Ovary (tissue), 9 donors: ENCODE data around the gene GRIK4. TPM values are rescaled to one million over a fixed set of nuclear protein-coding genes. Genes with fewer than 3 reads are reported as not detected.

Source experiments
- DNase-seq, 5 donors: peaks; one replicate each; pipeline ENCODE4 v3.0.0-alpha.2; 2019 to 2020
- H3K27ac ChIP-seq, 2 donors: fragments of 200-600 bp; one replicate each; pipeline versions ENCODE4 v1.5.1 to v1.8.0; 2019 to 2022
- H3K27me3 ChIP-seq: fragments of 200-600 bp; one replicate; pipeline ENCODE4 v1.8.0; 2022
- H3K36me3 ChIP-seq: fragments of 200-600 bp; sonication (generic); one replicate; pipeline ENCODE4 v1.5.1; 2019
- H3K4me1 ChIP-seq: one replicate; pipeline ENCODE4 v1.8.1; 2013; ENCODE audit warnings: mild to moderate bottlenecking, moderate library complexity; ENCODE audit not compliant: insufficient read depth
- H3K4me3 ChIP-seq: fragments of 200-600 bp; sonication (generic); one replicate; pipeline ENCODE4 v1.5.1; 2017
- H3K9me3 ChIP-seq, 2 donors: fragments of 200-600 bp in 1 of 2; sonication (generic) in 1 of 2; one replicate each; pipeline versions ENCODE4 v1.5.1 to v1.8.1; 2013 to 2019; ENCODE audit warnings: mild to moderate bottlenecking in 1 of 2, moderate library complexity in 1 of 2
- EP300 ChIP-seq: sonication (generic); formaldehyde crosslinking; IDR thresholded peaks from one replicate; pipeline ENCODE4 v1.6.1; 2017; ENCODE audit warnings: antibody characterized with exemption
- POLR2A ChIP-seq: fragments of 450-650 bp; IDR thresholded peaks from one replicate; pipeline ENCODE4 v1.6.1; 2017; ENCODE audit warnings: antibody characterized with exemption, mild to moderate bottlenecking, moderate library complexity
- WGBS, 3 donors: extraction: QIAGEN DNeasy Blood & Tissue Kit in 1 of 3; methylation state at CpG; one replicate each; pipeline versions ENCODE4 v1.1.5 to v1.1.7; 2013 to 2017; 5-methylcytosine and 5-hydroxymethylcytosine counted together
- intact Hi-C, 4 donors: fragments of 100-400 bp; cut with DNase I; formaldehyde crosslinking; loops; one replicate each; pipeline versions ENCODE4 v1.11.0 to v1.15.1; 2022 to 2023
- polyA plus RNA-seq, 2 donors: library from polyadenylated mRNA; stranded (reverse); fragments of 200-250 nt in 1 of 2; fragments of 350-450 nt in 1 of 2; fragmentation: Illumina TruSeq in 1 of 2; extraction: RNeasy Lipid Tissue Mini Kit (QIAGEN cat#74804) in 1 of 2; gene quantifications; one replicate each; pipeline ENCODE4 v1.2.3, GENCODE V29; 2013 to 2014
- total RNA-seq, 7 donors: library from RNA; depleted of rRNA in 2 of 7; stranded (reverse); fragments of >200 nt in 2 of 7; fragmentation: NEBNext Ultra II Directional in 3 of 7; extraction: Animal tissue kit (Norgen Biotek cat#: 25700) in 3 of 7; gene quantifications; one replicate each; pipeline versions ENCODE4 v1.1.0 to v1.2.4, GENCODE V29; 2016 to 2023
- TF ChIP-seq, protein P1 (sequence below), 3 donors: fragments of 450-650 bp in 2 of 3; fragments of 200-600 bp in 1 of 3; IDR thresholded peaks; one replicate each; pipeline versions ENCODE4 v1.5.1 to v1.8.0; 2016 to 2022; ENCODE audit warnings: antibody characterized with exemption in 3 of 3, mild to moderate bottlenecking in 1 of 3
- donor health status: DM: no; HTN: no; CAD: no; lungs with moderate emphysema.
- donor health status: DM: no; HTN: no; CAD: no.
- donor health status: Bipolar disorder and iron deficiency.
- donor health status: DM: yes; HTN: yes; CAD: no.
- donor health status: DM: no; HTN: no; CAD: no.
- donor health status: DM: yes; HTN: yes; CAD: no.

GRIK4 gene
- total and polyA plus RNA-seq, 9 donors, result 1.3 to 13.4 (median 2.3) TPM

GRCh38 chr11:120547811-120548681 lies 36.5 kb downstream of the GRIK4 start:
- H3K4me1 ChIP-seq, result peaks cover 24% of the 10 kb centered on the region
- no peak for TF ChIP-seq POLR2A
- TF ChIP-seq EP300, result no peak
- TF ChIP-seq, protein P1, sequence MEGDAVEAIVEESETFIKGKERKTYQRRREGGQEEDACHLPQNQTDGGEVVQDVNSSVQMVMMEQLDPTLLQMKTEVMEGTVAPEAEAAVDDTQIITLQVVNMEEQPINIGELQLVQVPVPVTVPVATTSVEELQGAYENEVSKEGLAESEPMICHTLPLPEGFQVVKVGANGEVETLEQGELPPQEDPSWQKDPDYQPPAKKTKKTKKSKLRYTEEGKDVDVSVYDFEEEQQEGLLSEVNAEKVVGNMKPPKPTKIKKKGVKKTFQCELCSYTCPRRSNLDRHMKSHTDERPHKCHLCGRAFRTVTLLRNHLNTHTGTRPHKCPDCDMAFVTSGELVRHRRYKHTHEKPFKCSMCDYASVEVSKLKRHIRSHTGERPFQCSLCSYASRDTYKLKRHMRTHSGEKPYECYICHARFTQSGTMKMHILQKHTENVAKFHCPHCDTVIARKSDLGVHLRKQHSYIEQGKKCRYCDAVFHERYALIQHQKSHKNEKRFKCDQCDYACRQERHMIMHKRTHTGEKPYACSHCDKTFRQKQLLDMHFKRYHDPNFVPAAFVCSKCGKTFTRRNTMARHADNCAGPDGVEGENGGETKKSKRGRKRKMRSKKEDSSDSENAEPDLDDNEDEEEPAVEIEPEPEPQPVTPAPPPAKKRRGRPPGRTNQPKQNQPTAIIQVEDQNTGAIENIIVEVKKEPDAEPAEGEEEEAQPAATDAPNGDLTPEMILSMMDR (IDR thresholded peaks at IDR 0.05), result no peak
- intact Hi-C loops, result no loop called here
- WGBS, 3 donors, result 18 to 31% (median 24%) methylated on average over 15 of the region's 15 CpGs
- H3K4me3 ChIP-seq, result no peak overlapping the region
- no peaks in the 10 kb centered on the region for H3K9me3 ChIP-seq
- no peaks in the 10 kb centered on the region for H3K36me3 ChIP-seq
- no peaks in the 10 kb centered on the region for H3K27me3 ChIP-seq
- DNase-seq, result peak; percentile 93 to 96 (median 95)
- peak overlapping the region in 1 of 2 donors; percentile 69 for H3K27ac ChIP-seq

- Histone ChIP-seq H3K27ac (no peak overlapping the region), H3K36me3 (no peaks in the 10 kb centered on the region), H3K4me1 (peaks cover 27% of the 10 kb centered on the region), H3K27me3 (no peaks in the 10 kb centered on the region), H3K9me3 (no peaks in the 10 kb centered on the region), H3K4me3 (no peak overlapping the region)
- 79 to 86% (median 85%) methylated on average over 6 of the region's 6 CpGs for WGBS, 3 donors
- no peak for DNase-seq
- TF ChIP-seq POLR2A (no peak), EP300 (no peak)
- TF ChIP-seq, protein P1 (IDR thresholded peaks at IDR 0.05), result no peak
- intact Hi-C loops, result no loop called here
Measured at GRCh38 chr11:120548682-120549209, 37.2 kb downstream of the GRIK4 start.

GRCh38 chr11:120549346-120549745 lies 37.8 kb downstream of the GRIK4 start:
- no peak overlapping the region for H3K27ac ChIP-seq
- no peaks in the 10 kb centered on the region for H3K27me3 ChIP-seq
- no peaks in the 10 kb centered on the region for H3K36me3 ChIP-seq
- H3K9me3 ChIP-seq, result no peaks in the 10 kb centered on the region
- peaks cover 27% of the 10 kb centered on the region for H3K4me1 ChIP-seq
- H3K4me3 ChIP-seq, result no peak overlapping the region
- TF ChIP-seq, protein P1 (IDR thresholded peaks at IDR 0.05), result no peak
- no peak for TF ChIP-seq POLR2A
- TF ChIP-seq EP300, result no peak
- intact Hi-C loops, result no loop called here
- DNase-seq, result no peak
- WGBS, 3 donors, result 89 to 90% (median 89%) methylated on average over 10 to 11 of the region's 11 CpGs

GRCh38 chr11:120550007-120550406 lies 38.5 kb downstream of the GRIK4 start:
- H3K36me3 ChIP-seq, result no peaks in the 10 kb centered on the region
- no peak overlapping the region for H3K27ac ChIP-seq
- H3K4me1 ChIP-seq, result peaks cover 32% of the 10 kb centered on the region
- WGBS, 3 donors, result 79 to 81% (median 79%) methylated on average over 5 of the region's 5 CpGs
- intact Hi-C loops, result no loop called here
- DNase-seq, result no peak
- TF ChIP-seq POLR2A (no peak), EP300 (no peak)
- TF ChIP-seq, protein P1 (IDR thresholded peaks at IDR 0.05), result no peak
- no peak overlapping the region for H3K4me3 ChIP-seq
- H3K9me3 ChIP-seq, result no peaks in the 10 kb centered on the region
- no peaks in the 10 kb centered on the region for H3K27me3 ChIP-seq
